H1 (cell line): ENCODE data around the gene TDO2. TPM values are rescaled to one million over a fixed set of nuclear protein-coding genes. Genes with fewer than 3 reads are reported as not detected.

Source experiments
- ASH2L ChIP-seq: fragments of 200-600, 300-600 bp; sonication (generic); IDR thresholded peaks from one replicate; pipeline ENCODE4 v1.7.1; 2017; ENCODE audit warnings: low read length
- RAD21 ChIP-seq, 2 experiments: IDR thresholded peaks in 1 of 2; conservative IDR thresholded peaks in 1 of 2; 2 replicates each; pipeline ENCODE4 v1.6.1; 2011; ENCODE audit warnings: low read depth in 2 of 2, low read length in 2 of 2, improper control_type of control experiment in 1 of 2, inconsistent platforms in 1 of 2, mild to moderate bottlenecking in 1 of 2, moderate library complexity in 1 of 2
- RFX5 ChIP-seq: IDR thresholded peaks from 2 replicates; pipeline ENCODE4 v1.6.1; 2011; ENCODE audit warnings: low read depth, low read length, improper control_type of control experiment, borderline replicate concordance
- RXRA ChIP-seq: IDR thresholded peaks from 2 replicates; pipeline ENCODE4 v1.6.1; 2011; ENCODE audit warnings: low read depth, mild to moderate bottlenecking, low read length, moderate library complexity; ENCODE audit not compliant: insufficient read depth
- TBP ChIP-seq: IDR thresholded peaks from 2 replicates; pipeline ENCODE4 v1.6.1; 2011; ENCODE audit warnings: low read depth, low read length, improper control_type of control experiment
- polyA plus RNA-seq, 7 experiments: library from polyadenylated mRNA; depleted of rRNA in 3 of 7; stranded (reverse) in 5 of 7; unstranded in 2 of 7; fragments of >200 nt in 5 of 7; fragments of 200-250 nt in 2 of 7; gene quantifications; 1 replicate in 5 of 7; 2 replicates in 1 of 7; 4 replicates in 1 of 7; pipeline versions ENCODE4 v1.2.1 to v1.2.3, GENCODE V29; 2011 to 2013; ENCODE audit warnings: missing spikeins in 2 of 7, mixed read lengths in 2 of 7
- total RNA-seq: library from RNA; stranded (reverse); fragmentation: NEBNext Ultra II Directional; extraction: Animal tissue kit (Norgen Biotek cat#: 25700); gene quantifications from 2 replicates; pipeline ENCODE4 v1.2.1, GENCODE V29; 2021
- TF ChIP-seq, protein P1 (sequence below), 3 experiments: IDR thresholded peaks; 1 replicate in 2 of 3; 2 replicates in 1 of 3; pipeline versions ENCODE4 v1.5.1 to v1.6.1; 2011; ENCODE audit warnings: low read length in 3 of 3, mild to moderate bottlenecking in 3 of 3, inconsistent platforms in 2 of 3, low read depth in 1 of 3, moderate library complexity in 1 of 3; ENCODE audit not compliant: insufficient read depth in 1 of 3; ENCODE audit errors: control extremely low read depth in 1 of 3

The TDO2 gene
- total and polyA plus RNA-seq, 2 of the 8 experiments (the other 6 are each of a cell fraction or from before 2014, with no cell fraction given): 0.03 TPM; not detected in 1

DNA sequence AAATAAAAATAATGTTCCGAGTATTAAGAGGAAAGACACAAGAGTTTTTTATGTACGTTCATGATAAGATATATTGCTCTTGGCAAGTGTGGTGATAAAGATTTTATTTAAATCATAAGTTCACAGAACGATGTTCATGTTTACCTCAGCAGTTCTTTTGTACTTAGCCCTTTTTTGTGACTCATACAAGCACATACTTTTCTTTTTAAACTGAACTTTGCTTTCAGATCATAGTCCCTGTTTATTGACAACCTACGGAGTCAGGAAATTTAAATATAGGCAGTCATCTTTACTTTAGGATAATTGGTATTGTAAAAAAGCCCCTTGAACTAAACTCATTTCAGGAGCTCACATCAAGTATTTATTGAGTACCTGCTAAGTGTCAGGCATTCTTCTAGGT lies 51.4 kb downstream of the TDO2 start (continued):
- TF ChIP-seq, protein P1, sequence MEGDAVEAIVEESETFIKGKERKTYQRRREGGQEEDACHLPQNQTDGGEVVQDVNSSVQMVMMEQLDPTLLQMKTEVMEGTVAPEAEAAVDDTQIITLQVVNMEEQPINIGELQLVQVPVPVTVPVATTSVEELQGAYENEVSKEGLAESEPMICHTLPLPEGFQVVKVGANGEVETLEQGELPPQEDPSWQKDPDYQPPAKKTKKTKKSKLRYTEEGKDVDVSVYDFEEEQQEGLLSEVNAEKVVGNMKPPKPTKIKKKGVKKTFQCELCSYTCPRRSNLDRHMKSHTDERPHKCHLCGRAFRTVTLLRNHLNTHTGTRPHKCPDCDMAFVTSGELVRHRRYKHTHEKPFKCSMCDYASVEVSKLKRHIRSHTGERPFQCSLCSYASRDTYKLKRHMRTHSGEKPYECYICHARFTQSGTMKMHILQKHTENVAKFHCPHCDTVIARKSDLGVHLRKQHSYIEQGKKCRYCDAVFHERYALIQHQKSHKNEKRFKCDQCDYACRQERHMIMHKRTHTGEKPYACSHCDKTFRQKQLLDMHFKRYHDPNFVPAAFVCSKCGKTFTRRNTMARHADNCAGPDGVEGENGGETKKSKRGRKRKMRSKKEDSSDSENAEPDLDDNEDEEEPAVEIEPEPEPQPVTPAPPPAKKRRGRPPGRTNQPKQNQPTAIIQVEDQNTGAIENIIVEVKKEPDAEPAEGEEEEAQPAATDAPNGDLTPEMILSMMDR (IDR thresholded peaks at IDR 0.05; ENCODE audit: control extremely low read depth in 1 of 3, insufficient read depth in 1 of 3, low read depth in 1 of 3, low read length in 3 of 3): no peak
- no peak for TF ChIP-seq RAD21 (IDR thresholded peaks at IDR 0.05 in 1 of 2, conservative IDR thresholded peaks at IDR 0.05 in 1 of 2; ENCODE audit: low read depth in 2 of 2, low read length in 2 of 2)
- no peak for TF ChIP-seq ASH2L
- no peak for TF ChIP-seq RXRA
- no peak for TF ChIP-seq TBP
- TF ChIP-seq RFX5: no peak
